RWPE1 (cell line): Measurements from ENCODE around the gene G0S2.

Source experiments
- CTCF ChIA-PET: fragments of 350-600 bp; sonication (Branson Sonifier 250); formaldehyde crosslinking; extraction: SDS; loops from one replicate; lab custom pipeline; 2021; lab: Yijun Ruan, JAX
- POLR2A ChIA-PET: fragments of 400-600 bp; formaldehyde crosslinking; extraction: SDS; loops from one replicate; lab custom pipeline; 2020; ENCODE audit warnings: antibody characterized with exemption; ENCODE audit not compliant: low non-redundant PET; lab: Yijun Ruan, JAX
- DNase-seq: peaks from one replicate; pipeline ENCODE4 v3.0.0; 2012; ENCODE audit warnings: low spot score
- H3K27ac ChIP-seq: fragments of 450-650 bp; 2 replicates; pipeline ENCODE4 v1.5.1; 2017
- TF ChIP-seq, protein P1 (sequence below): fragments of 450-650 bp; conservative IDR thresholded peaks from 2 replicates; pipeline ENCODE4 v1.5.1; 2017; ENCODE audit warnings: low read depth, mild to moderate bottlenecking

G0S2 gene

DNA sequence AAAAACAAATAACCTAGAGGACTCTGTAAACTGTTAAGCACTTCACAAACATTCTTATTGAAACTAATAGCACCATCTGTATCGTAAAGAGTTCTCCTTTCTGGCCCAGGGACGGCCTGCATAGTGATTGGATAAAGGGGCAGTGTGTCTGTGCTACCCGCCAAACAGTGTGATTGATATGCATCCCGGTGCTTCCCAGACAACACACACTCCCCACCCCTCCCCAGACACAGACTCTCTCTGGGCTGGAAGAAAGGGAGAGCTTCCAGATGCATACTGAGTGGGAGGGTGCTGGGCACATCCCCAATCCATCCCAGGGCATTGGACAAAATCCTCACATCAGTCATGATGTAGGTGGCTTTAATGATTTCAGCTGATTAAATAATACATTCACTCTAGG is 33.1 kb downstream of the G0S2 start:
- POLR2A ChIA-PET = no interaction called here
- no peak for DNase-seq
- TF ChIP-seq, protein P1, sequence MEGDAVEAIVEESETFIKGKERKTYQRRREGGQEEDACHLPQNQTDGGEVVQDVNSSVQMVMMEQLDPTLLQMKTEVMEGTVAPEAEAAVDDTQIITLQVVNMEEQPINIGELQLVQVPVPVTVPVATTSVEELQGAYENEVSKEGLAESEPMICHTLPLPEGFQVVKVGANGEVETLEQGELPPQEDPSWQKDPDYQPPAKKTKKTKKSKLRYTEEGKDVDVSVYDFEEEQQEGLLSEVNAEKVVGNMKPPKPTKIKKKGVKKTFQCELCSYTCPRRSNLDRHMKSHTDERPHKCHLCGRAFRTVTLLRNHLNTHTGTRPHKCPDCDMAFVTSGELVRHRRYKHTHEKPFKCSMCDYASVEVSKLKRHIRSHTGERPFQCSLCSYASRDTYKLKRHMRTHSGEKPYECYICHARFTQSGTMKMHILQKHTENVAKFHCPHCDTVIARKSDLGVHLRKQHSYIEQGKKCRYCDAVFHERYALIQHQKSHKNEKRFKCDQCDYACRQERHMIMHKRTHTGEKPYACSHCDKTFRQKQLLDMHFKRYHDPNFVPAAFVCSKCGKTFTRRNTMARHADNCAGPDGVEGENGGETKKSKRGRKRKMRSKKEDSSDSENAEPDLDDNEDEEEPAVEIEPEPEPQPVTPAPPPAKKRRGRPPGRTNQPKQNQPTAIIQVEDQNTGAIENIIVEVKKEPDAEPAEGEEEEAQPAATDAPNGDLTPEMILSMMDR = no peak
- no peak overlapping the region for H3K27ac ChIP-seq
- CTCF ChIA-PET = no interaction called here

DNA sequence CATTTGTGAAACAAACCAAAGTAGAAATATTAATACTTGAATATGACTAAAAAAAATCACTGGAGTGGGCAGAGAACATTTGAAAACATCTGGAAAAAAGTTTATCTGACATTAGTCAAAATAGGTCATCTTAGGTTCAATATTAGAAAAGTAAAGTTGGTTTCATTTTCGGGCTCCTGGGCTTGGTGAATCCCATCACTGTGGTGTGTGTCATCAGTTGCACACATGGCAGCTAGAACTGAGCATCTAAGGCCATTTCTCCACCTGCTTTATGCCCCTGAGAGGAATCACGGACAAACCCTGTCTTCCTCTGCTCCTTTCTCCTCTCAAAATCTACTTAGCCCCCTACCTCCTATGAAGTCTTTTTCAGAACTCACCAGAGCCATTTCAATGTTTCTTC is 34.9 kb downstream of the G0S2 start:
- ChIA-PET POLR2A (no interaction called here), CTCF (no interaction called here)

DNA sequence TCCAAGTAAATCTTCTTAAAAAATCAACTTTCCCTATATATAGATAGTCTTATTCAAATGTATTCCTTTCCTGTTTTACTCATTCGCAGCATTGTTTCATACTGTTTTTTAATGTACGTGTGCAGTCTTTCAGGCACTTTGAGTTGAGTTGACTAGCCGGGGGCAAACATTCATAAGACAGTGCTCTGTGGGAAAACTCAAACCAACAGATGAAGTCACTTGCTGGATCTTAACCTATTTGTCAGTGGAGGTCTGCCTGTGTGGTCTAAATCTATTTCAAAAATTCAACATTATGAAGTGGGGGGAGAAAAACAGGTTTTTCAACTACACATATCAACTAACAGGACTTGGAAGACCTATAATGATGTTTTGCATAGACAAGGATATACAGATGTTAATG is 35.6 kb downstream of the G0S2 start:
- no peak for DNase-seq
- no peak overlapping the region for H3K27ac ChIP-seq
- ChIA-PET CTCF (no interaction called here), POLR2A (no interaction called here)
- TF ChIP-seq, protein P1 = no peak

More for the DNA sequence above, 34.9 kb downstream of the G0S2 start:
- TF ChIP-seq, protein P1 = no peak
- DNase-seq = no peak
- no peak overlapping the region for H3K27ac ChIP-seq

DNA sequence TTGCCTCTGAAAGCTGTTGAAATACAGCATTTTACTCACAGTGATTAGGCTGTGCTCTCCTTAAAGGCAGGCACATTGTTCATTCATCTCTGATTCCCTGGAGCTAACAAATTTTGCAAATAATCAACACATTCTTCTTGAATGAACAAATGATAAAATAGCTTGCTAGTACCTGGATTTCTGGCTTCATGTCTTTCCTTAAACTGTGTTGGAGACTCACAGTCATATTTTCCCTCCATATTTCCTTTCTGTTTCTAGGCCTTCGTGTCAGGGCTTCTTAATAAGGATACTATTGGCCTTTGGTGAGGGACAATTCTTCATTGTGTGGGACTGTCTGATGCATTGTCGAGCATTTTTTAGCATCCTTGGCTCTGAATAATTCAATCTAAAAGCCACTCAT is 39.1 kb downstream of the G0S2 start:
- CTCF ChIA-PET = no interaction called here
- TF ChIP-seq, protein P1 = no peak

DNA sequence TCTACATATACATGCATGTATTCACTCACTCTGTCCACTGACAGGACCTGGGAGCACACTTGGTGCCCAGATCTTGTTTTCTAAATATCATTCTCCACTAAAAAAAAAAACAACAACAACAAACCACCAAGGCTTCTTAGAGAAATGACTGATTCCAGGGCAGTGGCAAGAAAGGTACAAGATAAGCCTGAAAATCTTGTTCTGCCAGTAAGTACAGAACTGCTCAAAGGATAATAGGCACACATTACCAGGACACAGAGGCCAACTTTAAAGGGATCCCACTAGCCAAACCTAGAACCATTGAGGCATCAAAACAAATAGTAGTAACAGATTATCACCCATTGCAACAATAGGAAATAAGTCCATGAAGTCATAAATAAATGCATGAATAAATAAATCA is 40.1 kb downstream of the G0S2 start:
- DNase-seq = no peak
- ChIA-PET POLR2A (no interaction called here), CTCF (no interaction called here)
- H3K27ac ChIP-seq = no peak overlapping the region
- TF ChIP-seq, protein P1 = no peak

More for the DNA sequence above, 39.1 kb downstream of the G0S2 start:
- H3K27ac ChIP-seq = no peak overlapping the region
- DNase-seq = no peak
- POLR2A ChIA-PET = no interaction called here

DNA sequence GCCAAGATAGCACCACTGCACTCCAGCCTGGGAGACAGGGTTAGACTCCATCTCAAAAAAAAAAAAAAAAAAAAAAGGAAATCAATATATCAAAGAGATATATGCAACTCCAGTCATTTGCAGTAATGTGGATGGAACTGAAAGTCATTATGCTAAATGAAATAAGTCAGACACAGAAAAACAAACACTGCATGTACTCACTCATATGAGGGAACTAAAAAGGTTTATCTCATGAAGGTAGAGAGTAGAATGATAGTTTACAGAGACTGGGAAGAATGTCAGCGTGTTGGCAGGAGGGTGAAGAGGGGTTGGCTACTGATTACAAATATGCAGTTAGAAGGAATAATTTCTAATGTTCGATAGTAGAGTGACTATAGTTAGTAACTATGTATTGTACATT is 42.6 kb downstream of the G0S2 start:
- CTCF ChIA-PET = no interaction called here
- POLR2A ChIA-PET = no interaction called here

More for the DNA sequence above, 42.6 kb downstream of the G0S2 start:
- TF ChIP-seq, protein P1 = no peak
- DNase-seq = no peak
- no peak overlapping the region for H3K27ac ChIP-seq
